ENCODE measurements around the gene WAC. TPM values are rescaled to one million over a fixed set of nuclear protein-coding genes. Genes with fewer than 3 reads are reported as not detected.
"Not testable (repeated sequence)": the region's sequence is repeated elsewhere in the genome, so short reads cannot be mapped to it uniquely, and the experiment has no call there.

WAC gene
- total RNA-seq, 1 experiment from 2014 or later = 66.9 TPM

DNA sequence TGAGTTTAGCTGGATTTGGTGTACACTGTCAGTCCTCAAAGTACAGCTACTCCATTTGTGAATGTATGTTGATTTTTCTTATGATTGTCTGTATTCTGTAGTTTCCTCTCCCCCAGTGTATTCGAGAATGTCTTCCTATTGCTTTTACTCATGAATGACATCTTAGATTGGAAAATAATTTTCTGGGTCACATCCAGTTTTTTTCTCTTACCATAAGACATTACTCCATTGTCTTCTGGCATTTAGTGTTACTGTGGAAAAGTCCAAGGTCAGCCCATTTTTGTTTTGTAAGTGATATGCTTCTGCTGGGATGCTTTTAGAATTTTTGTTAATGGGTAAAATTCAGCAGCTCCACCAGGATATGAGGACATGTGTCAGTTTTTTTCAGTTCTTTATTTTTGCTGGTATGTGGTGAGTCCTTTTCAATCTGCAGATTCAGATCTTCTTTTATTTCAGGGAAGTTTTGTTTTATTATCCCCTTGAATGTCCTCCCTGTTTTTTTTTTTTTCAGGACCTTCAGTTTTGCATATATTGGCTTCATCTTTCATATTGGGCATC is 33.6 kb downstream of the WAC start:
- DNase-seq (ENCODE audit: low spot score) = no peak

DNA sequence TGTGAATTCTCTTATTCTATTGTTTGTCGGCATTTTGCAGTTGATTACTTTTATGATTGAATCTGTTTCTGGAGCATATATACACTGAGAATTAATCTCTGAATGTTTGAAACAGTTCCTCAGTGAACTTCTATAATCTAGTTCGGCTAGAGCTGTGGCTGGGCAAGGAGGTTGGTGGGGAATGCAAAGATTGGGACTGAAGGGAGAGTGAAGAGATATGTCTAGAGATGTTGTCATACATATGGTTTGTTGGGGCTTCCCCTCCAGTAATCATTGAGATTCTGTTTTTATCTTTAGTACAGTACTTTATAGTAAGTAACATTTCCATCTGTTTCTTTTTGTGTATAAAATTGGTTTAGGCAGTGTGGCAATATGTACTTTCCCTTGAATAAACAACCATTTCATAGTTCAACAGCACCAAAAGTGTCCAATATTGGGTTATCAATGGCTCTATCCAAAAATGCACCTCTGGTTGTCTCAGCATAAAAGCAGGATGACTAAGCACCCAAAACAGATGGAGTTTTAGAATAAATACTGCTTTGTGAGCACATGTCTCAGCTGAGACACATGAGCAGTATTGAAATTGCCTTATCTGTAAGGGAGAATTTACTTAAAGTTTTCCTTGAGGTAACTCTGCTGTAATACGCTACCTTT is 36.7 kb downstream of the WAC start:
- DNase-seq (ENCODE audit: low spot score) = peak; percentile 16

DNA sequence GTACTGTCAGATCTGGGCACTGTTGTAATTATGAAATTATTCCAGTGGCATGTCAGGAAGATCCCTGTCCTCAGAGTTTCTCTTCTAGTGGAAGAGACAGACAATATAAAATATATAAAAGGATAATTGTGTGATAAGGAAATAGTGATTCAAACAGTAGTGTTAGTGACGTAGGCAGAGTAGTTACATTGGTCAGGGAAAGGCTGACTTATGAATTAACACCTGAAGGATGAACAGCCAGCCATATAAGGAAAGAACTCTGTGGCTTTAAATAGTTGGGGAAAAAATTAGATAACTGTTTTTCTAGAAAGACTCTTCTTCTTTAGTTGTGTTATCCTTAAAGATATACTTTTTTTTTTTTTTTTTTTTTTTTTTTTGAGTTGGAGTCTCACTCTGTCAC is 37.7 kb downstream of the WAC start:
- no peak for DNase-seq (ENCODE audit: low spot score)

DNA sequence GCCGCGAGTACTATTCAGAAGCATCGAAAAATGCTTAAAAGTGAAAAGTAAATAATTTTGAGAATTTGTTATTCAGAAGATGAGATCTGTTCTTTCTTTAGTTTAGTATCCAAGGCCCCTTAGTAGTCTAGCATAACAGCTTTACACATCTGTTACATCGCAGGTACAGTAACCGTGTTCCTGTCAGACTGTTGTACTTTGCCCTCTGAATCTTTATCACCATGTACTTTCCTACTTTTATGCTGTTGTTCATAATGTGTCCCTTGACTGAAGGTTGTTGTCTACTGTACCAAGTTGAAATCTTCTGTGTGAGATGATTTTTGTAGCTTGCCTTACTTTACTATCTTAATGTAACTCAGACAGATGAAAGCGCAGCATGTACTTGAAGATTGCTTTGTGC is 38.3 kb downstream of the WAC start:
- DNase-seq (ENCODE audit: low spot score) = no peak

DNA sequence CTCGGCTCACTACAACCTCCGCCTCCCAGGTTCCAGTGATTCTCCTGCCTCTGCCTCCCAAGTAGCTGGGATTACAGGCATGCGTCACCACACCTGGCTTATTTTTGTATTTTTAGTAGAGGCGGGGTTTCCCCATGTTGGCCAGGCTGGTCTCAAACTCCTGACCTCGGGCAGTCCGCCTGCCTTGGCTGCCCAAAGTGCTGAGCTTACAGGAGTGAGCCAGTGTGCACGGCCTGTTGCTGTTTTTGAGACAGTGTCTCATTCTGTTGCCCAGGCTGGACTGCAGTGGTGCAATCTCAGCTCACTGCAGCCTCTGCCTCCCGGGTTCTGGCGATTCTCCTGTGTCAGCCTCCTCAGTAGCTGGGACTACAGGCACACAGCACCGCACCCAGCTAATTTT is 41.3 kb downstream of the WAC start:
- not testable (repeated sequence) for DNase-seq (ENCODE audit: low spot score)

DNA sequence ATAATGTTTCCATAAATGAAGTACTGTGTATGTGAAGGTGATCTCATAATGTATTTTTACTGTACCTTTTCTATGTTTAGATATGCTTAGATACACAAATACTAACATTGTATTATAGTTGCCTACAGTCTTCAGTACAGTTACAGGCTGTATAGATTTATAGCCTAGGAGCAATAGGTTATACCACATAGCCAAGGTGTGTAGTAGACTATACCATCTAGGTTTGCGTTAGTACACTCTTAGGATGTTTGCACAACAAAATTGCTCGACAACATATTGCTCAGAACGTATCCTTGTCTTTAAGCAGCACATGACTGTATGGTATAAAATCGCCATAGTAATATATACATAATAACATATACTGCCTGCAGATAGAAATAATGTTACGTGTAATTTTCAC is 42.9 kb downstream of the WAC start:
- no peak for DNase-seq (ENCODE audit: low spot score)

DNA sequence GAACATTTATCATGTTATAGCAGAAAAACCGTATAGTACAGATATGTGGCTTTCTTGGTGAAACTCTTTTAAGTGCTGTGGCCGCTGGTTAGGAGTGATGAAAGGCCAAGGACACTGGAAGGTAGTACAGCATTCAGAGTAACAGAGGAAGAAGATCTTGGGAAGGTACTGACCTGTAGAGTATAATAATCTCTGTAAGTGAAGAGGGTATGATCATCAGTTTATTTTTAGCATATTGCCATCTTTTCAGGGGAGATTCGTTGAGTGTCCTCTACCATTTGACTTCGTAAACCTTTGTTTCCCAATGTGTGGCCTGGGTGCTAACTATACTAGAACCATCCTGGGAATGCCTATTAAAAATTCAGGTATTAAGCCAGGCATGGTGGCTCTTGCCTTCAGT is 44.6 kb downstream of the WAC start:
- DNase-seq (ENCODE audit: low spot score) = no peak

DNA sequence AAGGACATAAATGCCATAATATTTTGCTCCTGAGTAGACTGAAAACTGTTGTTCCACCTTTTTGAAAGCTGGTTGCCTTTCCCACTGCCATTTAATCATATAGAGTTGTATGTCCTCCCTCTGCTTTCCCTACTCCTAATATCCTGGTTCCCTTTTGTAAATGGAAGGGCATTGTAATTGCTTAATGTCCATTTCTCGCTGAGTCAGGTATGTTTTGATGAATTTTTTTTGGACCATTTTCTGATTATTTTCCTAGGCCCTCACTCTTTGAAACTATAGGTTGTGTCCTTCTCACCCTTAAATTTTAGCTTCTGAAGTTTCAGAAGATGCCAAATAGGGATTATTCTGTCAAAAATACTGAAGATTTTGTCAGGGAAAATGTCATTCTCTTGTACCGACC is 45.5 kb downstream of the WAC start:
- DNase-seq (ENCODE audit: low spot score) = no peak

DNA sequence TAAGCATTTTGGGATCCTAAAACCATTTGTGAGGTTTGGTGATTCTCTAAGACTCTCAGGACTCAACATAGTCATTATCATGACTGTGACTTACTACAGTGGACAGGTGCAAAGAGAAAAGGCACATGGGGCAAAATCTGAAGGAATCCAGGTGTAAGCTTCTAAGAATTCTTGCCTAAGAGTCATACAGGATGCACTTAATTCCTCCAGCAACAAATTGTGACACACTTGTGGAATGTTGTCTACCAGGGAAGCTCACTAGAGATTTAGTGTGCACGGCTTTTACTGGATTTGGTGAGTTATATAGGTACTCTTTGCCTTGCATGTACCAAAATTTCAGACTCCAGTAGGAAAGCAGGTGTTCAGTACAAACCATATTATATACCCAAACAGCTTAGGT is 47.9 kb downstream of the WAC start:
- no peak for DNase-seq (ENCODE audit: low spot score)

DNA sequence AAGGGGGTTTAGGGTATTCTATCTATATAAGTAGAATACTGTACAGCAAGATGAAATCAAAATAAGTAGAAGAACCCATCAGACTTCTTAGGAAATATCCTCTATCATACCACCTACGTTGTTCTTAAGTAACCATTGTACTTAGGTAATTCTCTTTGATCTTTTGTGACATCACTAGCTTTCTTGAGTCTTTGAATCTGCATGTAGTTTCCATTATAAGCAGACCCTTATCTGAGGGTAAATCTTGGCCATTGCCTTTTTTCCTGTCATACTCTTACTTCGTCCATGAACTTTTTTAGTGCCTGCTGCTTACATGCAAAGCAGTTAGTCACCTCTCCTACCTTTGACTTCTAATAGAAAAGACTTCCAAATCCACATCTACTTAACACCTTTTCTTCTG is 49.0 kb downstream of the WAC start:
- DNase-seq (ENCODE audit: low spot score) = no peak

DNA sequence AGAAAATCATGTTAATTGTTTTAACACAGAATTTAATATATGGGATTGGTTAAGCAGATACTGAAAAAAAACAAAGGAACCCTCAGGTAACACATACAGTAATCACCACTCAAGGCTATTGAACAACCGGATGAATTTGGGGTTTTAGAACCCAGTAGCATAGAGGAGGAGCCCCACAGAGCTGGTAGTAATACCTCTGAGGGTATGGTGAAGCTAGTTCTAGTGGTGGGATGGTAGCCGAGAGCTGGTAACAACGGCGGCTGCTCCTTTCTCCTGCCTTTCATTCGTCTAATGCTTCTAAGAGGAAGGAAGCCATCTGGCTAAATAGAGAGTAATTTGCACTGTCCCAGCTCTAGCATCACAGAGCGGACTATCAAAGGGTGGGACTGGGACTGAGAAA is 52.2 kb downstream of the WAC start:
- no peak for DNase-seq (ENCODE audit: low spot score)

DNA sequence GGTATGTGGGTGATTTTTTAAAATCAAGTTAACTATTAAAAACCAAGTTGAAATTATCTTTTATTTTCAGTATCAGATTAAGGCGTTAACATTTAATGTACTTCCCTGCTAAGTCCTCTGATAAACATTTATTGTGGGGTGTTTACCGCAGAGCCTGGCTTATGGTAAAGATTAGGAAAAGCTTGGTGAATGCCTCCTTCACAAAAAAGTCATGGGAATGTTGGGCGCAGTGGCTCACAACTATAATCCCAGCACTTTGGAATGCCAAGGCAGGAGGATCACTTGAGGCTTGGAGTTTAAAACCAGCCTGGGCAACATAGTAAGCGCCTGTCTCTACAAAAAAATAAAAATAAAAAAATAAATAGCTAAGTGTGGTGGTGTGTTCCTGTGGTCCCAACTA is 53.3 kb downstream of the WAC start:
- no peak for DNase-seq (ENCODE audit: low spot score)

DNA sequence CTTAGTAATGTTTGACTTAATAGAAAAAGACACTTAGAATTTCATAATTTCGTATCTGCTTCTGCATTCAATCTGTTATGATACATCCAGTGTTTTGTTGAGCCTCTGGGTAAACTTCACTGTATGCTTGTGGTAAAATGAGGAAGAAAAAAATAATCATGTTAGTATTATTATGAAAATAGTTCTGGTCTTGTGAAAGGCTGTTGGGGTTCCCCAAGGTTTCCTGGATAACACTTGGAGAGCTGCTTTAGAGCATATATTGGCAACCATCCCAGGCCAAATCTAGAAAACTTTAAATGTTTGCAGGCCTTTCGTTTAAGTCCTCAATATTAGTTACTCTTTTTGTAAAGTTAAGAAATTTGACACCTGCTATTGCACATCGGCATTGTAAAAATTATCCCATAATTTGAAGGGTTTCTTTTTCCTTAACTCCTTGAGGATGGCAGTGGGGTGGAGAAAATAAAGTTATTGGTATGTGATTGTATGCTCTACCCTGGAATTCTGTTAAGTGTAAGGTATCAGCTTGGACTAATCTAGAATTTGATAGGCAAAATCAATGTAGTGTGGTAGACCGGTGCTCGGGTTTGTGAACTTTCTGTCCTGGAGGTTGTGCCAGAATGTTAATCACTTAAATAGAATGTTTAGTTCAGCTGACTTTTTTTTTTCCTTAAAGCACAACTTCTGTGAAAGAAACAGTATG is 54.5 kb downstream of the WAC start:
- no peak for DNase-seq (ENCODE audit: low spot score)

DNA sequence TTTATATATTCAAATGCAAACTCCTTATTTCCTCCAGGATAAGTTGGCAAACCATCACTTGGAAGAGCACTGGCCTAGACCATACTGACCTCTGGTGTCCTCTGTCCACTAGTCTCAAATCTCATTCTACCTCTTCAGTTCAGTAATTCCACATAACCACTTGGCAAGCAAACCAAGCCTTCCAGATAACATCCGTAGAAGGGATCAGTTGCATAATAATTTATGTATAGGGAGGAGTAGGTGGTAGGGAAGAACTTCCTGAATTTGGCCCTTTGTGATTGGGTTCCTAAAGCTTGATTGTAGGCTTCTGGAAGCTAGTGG is 55.0 kb downstream of the WAC start:
- peak; percentile 62 for DNase-seq (ENCODE audit: low spot score)

DNA sequence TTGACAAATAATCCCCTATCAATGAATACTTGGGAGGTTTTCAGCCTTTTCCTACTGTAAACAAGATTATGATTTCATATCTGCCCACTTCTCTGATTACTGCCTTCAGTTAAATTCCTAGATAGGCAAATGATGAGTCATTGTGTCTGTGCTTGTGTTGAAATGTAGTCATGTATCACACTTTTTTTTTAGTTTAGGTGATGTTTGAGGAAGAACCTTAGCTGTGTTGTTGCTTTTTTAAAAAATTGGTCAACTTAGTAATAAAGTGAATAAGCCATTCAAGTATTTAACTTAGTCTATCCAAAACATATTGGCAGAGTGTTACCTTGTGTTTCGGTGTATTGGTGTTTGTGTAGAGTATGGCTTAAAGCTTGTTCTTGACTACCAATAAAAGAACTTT is 60.0 kb downstream of the WAC start:
- peak; percentile 60 for DNase-seq (ENCODE audit: low spot score)

DNA sequence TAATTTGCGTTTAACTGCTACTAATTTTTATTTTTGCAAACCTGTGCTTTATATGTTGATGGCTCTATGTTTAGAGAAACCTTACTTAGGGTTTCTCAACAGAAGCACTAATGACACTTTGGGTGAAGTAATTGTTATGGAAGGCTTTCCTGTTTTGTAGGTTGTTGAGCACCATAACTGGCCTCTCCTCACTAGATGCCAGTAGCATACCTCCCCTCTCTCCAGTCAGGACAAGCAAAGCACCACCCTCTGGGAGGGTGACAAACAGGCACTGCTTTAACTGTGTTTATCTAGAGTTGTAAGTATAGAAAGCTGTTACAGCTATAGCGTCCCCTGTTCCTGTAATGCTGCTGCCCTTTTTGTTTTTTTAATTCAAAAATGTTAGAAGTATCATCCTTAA is 60.9 kb downstream of the WAC start:
- no peak for DNase-seq (ENCODE audit: low spot score)

DNA sequence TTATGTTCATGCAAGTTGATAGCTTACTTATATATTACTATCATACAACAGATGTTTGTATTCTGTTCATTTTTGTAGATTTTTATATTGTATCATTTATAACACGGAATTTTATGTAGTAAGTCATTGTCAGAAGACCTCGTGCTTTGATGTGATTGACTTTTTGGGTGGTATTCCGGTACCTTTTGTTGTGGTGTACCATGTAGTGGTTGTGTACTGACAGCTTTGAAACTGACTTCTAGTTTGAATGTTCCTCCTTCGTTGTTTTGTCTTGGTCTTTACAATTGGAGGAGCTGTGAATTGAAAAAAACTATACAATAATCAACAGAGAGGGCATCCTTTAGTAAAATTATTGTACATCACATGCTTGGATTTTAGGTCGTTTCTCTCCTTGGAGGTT is 61.5 kb downstream of the WAC start:
- DNase-seq (ENCODE audit: low spot score) = no peak

DNA sequence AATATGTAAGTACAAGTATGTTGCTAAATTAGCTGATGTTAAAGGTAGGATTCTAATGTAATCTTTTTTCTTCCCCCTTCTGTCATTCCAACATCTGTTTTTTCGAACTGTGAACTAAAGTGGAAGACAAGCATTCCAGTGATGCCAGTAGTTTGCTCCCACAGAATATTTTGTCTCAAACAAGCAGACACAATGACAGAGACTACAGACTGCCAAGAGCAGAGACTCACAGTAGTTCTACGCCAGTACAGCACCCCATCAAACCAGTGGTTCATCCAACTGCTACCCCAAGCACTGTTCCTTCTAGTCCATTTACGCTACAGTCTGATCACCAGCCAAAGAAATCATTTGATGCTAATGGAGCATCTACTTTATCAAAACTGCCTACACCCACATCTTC is 62.7 kb downstream of the WAC start:
- DNase-seq (ENCODE audit: low spot score) = no peak

DNA sequence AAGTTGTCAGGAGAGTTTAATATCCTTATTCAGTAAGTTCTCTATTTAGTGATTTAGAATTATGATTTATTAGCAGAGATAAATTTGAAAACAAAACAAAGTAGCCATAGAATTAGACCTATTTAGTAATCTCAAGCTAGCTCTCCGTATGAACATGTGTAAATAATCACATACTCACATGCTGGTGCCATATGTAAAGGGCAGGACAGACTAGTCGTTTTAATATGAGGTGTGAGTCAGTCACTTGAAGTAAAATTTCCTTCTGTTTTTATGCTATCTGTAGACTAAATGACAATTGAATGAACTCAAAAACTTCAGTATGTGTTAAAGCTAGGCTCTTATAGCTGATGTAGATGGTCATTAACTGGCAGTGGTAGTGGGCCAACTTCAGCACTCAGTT is 67.1 kb downstream of the WAC start:
- DNase-seq (ENCODE audit: low spot score) = no peak

DNA sequence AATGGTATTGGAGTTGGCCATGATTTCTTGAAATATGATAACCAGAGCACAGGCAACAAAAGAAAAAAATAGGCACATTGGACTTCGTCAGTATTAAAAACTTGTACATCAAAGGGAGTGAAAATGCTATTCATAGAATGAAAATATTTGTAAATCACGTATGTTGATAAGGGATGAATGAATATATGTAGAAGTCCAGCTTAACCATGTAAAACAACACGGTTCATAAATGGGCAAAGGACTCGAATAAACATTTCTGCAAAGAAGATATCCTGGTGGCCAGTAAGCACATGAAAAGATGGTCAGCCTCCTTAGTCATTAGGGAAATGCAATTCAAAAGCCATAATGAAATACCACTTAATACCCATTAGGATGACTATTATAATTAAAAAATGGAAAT is 68.1 kb downstream of the WAC start:
- no peak for DNase-seq (ENCODE audit: low spot score)

DNA sequence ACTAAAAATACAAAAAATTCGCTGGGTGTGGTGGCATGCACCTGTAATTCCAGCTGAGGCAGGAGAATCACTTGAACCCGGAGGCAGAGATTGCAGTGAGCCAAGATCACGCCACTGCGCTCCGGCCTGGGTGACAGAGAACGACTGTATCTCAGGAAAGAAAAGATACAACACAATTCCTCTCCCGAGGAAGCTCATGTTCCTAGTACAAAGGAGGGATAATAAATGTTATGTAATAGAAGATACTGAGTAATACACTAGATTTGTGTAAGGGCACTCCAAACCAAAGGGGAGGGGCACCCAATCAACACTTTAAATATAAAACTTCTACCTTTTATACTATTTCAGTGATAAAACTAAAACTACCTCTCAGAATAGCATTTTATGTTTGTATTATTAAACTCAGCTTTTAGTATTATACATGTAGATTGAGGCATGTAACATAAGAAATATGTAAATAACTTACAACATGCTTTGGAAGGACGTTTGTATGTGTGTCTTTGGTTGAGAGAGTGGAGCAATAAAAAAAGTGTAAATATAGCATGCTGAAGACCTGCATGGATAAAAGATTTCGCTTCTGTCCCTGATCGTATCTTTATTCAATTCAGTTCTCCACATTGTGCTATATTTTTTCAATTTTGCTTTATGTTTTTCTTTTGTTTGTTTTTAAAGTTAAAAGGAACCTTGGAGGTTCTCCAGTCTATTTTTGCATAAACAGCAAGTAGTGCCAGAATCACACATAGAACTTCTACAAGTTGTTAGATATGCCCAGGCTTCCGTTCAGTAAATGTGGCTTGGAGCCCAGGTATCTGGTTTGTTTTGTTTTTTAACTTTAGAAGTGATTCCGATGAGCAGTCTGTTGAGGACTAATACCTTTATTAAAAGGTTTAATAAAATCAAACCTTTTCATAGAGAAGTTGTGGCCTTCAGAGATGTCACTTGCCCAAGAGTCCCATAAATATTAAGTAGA is 71.9 kb downstream of the WAC start:
- no peak for DNase-seq (ENCODE audit: low spot score)

DNA sequence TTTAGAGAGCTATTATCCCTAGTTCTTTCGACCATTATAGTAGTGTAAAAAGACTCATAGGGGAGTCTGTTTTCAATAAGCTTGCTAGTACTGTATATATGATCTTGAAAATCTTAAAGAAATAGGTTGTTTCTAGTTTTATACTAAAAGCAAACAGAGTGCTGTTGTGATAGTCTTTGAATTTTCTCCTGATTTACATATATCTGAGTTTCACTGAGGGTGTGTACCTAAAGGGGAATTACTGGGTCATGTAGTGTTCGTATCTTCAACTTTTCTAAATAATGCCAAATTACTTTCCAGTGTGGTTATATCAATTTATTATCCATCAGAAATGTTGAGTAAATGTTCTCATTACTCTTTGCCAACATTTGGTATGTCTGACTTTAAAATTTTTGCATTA is 73.7 kb downstream of the WAC start:
- DNase-seq (ENCODE audit: low spot score) = no peak

DNA sequence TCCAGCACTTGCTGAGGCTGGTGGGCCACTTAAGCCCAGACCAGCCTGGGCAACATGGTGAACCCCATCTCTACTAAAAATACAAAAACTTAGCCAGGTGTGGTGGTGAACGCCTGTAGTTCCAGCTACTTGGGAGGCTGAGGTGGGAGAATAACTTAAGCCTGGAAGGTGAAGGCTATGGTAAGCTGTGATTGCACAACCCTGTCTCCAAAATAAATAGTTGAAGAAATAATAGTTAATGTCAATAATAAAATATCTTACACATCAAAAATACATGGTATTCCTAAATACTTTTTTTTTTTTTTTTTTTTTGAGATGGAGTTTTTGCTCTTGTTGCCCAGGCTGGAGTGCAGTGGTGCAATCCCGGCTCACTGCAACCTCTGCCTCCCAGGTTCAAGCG is 76.7 kb downstream of the WAC start:
- DNase-seq (ENCODE audit: low spot score) = not testable (repeated sequence)

Data from A172 (cell line).